ENCODE data around the gene NTNG1.
"Not testable (repeated sequence)": the region's sequence is repeated elsewhere in the genome, so short reads cannot be mapped to it uniquely, and the experiment has no call there.

The NTNG1 gene

GRCh38 chr1:107140703-107141490, at the start of gene NTNG1:
NTNG1 (plus strand) TSS chr1:107141039.
- ATAC-seq = no peak

DNA sequence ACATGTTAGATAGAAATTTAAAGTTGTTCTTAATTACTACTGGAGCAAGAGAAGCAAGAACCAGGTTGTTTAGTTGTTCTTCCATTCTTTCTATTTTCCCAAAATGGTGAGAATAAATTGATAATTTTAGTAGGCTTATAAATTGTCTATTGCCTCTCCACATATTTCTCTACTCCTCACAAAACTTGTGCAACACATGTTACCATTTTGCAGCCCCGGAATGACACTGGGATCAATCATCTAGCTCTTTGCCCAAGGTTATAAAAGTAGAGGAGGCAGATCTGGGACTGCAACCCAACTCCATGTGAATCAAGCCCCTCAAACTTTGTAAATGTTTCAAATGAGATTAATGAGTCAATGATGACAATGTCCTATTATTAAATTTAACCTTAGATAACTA, 49.4 kb upstream of the NTNG1 start:
- no peak for ATAC-seq

- not testable (repeated sequence) for ATAC-seq
These were observed 47.4 kb upstream of the NTNG1 start for GRCh38 chr1:107093395-107093794.

DNA sequence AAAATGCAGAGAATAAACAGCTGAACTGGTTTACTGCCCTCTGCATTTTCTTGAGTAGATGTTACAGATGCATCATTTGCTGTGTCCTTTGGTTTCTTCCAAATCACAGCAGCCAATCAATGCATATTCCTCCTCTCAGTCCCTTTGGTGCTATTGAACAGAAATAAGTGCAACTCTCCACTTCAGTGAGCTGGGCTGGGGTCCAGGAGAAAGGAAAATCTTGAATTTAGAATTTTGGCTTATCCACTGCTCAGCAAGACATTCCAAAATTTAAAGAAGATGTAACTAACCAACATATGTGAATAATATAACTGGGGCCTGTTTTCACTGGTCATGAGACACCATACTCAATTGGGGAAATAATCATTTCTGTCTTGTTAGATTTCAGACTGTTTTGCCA, 45.2 kb upstream of the NTNG1 start:
- no peak for ATAC-seq

DNA sequence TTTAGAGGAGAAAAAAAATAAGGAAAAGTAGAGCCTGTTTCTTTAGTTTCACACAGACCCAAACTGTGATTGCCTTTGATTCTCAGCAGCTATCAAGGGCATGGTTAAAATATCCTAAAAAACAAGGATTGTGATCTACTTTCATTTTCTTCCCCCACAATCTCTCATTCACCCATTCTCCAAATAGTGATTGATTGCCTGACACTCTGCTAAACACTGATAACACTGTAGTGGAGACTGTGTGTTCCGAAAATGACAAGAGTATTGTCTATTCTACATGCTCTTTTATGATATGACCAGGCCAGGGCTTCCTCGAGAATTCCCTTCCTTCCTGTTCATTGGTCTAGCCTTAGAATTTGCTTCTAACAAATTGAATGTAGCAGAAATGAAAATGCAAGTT, 44.1 kb upstream of the NTNG1 start:
- ATAC-seq = no peak

- ATAC-seq = no peak
These were observed 41.9 kb upstream of the NTNG1 start for GRCh38 chr1:107098961-107099360.

DNA sequence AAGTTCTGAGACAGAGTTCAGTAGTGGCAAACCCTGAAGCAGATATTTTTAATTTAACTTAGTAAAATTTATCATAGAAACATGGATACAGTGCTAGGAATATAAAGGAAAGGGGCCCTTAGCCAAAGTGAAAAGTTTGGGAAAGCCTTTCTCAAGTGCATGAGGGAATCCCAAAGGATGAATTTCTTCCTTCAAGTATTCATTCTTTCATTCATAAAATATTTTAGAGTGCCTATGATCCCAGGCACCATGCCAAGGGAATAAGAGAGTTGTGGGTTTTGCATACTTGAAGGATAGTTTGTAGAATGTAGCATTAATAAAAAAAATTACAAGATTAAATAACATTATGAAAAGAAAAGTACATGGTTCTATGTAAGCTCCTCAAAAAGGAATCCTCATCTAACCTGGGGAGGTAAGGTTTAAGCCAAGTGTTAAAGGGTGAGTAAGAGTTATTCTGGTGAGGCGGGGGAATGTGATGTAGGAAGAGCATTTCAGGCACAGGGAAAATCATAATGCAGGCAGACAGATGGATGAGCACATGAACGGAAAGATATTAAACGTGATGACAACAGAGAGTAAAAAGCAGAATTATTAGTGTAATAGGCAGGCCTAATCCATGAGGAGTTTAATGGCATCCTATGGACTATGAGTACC, 40.4 kb upstream of the NTNG1 start:
- no peak for ATAC-seq

- ATAC-seq = no peak
These were observed 34.9 kb upstream of the NTNG1 start for GRCh38 chr1:107105914-107106313.

DNA sequence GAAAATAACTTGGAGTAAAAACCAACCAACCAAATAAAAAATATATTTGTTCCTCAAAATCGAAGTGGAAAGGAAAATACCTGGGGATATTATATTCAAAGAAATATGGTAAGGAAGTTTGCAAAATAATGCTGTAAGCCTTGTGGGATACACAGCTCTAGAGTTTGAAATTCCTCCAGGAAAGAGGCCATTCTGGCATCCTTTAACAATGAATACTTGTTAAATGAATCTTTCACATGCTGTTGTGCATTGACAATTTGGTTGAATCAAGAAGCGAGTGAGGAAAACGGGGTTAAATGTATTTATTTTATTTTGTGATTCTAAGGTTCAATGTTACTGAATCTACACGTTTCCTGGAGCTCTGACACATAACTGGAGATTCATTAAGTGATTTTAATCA, 30.5 kb upstream of the NTNG1 start:
- ATAC-seq = no peak

GRCh38 chr1:107116306-107116790, 24.5 kb upstream of the NTNG1 start:
- ATAC-seq = no peak

GRCh38 chr1:107122225-107122624, 18.6 kb upstream of the NTNG1 start:
- ATAC-seq = no peak

DNA sequence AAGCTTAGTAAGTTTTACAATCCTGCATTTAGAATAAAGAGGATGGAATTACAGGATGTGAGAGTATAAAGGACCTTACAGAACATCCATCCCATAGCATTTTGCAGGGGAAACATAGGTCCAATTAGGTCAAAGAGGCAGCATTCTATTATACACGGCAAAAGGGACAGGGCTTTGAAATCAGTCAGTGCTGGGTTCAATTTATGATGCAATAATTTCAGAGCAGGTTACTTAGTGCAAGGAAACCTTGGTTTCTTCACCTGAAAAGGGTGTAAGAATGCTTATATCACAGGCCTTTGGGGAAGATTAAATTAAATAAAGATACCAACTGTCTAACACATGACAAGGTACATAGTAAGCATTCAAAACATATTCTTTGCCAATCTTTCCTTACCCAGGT, 17.1 kb upstream of the NTNG1 start:
- ATAC-seq = no peak

DNA sequence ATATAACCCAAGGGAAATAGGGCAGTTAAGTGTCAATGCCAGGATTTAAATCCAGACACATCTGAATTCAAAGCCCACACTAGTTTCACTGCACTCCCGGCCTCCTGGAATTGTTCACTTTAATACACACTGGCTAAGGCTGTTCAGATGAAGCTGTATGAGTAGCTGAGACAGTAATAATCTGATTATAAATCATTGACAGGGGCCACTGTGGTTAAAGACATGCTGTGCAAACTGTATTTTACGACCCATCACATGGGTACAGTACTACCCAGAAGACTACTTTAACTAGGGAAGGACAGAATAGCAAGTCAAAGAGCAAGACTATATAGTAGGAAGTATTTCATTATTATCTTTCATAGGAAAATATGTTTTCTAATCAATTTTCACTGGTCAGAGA, 16.1 kb upstream of the NTNG1 start:
- no peak for ATAC-seq

- ATAC-seq = no peak
These were observed 8.6 kb upstream of the NTNG1 start for GRCh38 chr1:107132195-107132594.

DNA sequence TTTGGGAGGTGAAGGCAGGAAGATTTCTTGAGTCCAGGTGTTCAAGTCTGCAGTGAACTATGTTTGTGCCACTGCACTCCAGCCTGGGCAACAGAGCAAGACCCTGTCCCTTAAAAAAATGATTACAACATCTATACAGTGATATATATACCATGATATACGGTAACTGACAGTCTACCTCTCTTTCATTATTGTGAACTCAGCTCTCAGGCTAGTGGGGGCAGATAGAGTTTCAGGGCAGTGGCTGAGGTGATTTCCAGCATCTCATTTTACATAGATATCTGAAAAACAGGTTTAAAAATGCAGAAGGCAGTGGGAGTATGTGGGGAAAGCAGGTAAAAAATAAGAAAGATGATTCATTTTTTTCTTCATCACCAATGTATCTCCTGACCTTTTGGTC, 8.1 kb upstream of the NTNG1 start:
- ATAC-seq = no peak

GRCh38 chr1:107135463-107135862, 5.4 kb upstream of the NTNG1 start:
- no peak for ATAC-seq

DNA sequence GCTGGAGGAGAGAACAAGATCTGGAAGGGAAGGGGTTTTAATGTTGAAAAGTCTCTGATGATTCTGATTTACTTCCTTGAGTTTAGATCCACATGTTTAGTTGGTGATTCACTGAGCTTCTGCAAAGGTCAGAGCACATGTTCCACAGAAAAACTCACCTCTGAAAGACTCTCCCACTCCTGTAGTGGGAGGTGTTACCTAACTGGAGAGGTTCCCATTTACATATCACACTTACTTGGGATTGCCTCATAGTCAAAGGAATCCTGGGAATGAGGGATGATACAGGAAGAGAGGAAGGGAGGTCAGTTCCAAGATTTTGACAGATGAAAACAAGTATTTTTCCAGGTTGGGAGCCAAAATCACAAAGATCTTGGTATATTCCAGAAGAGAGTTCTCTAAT, 2.7 kb upstream of the NTNG1 start:
- ATAC-seq = no peak

DNA sequence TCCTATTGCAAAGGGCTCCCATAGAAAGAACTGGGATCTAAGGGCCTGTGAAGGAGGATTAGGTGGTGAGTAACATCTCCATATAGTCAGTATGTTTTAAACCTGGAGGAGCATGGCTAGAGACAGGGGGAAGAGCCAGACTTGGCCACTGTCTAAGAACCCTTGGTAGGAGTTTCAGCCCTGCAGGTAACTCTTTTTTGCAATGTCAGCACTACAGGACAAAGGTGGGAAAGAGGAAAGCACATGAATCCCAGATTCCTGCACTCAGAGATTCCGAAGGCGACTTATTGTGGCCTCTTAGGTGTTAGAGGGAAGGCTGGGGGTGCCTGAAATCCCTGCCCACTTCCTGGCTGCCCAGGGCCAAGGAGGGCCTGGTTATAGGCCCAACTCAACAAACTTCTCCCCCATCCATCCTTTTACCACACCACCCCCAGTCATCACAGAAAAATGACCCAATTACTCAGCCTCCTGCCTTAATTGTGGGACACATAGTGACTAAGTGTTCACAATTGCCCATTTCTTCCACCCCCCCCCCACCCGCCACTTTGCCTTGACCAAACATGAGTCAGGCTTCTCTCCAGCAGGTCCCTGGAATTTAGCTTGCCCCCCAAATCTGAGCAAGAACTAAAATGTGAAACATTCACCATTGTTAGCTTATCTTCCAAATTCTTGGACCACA, 1.9 kb upstream of the NTNG1 start:
- ATAC-seq = no peak

- ATAC-seq = peak; percentile 52 to 59
These were observed 771 bp upstream of the NTNG1 start for GRCh38 chr1:107139833-107140702.

DNA sequence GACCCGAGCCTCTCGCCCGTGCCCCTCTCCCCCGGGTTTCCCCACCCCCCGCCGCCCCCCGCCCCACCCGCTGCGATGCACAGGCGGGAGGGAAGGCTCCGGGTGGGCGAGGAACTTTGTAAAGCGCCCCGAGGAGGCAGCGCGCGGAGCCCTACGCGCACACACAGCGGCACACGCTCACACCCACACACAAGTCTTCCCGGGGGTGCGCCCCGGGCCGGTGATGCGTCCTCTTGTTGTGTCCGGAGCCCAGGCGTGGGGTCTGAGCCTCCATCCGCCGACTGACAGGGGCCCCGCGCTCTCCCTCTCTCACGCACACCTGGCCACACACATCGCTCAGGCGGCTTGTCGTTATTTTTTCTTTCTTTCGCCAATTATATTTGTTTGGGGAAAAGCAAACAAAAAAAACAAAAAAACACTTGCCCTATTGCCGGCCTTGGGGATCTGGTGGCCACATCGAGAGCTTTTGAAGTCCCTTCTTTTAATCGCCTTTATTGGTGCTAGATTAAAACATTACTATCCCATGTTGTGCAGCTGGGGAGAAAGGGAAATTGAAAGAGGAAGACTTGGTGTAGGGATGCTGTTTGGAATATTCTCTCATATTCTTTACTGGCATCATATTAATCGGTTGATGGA, 770 bp downstream of the NTNG1 start:
- ATAC-seq = no peak

DNA sequence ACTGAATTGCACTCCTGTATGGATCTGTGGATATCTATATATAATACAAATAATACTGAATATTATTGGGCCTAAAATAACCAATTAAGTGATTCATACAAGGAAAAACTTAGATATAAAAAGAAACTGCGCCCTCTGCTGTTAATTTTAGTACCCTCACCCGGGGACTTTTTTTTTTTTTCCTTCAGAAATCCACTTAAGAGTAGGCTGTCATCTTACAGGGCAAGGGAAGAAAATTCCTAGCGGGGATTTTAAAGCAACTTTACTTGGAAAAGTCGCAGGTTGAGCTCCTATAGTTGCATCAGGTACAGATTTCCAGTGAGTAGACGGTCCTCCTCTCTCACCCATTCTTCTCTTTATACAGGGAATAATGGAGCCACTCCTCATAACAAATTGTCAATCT, 1.3 kb downstream of the NTNG1 start:
- ATAC-seq = no peak

DNA sequence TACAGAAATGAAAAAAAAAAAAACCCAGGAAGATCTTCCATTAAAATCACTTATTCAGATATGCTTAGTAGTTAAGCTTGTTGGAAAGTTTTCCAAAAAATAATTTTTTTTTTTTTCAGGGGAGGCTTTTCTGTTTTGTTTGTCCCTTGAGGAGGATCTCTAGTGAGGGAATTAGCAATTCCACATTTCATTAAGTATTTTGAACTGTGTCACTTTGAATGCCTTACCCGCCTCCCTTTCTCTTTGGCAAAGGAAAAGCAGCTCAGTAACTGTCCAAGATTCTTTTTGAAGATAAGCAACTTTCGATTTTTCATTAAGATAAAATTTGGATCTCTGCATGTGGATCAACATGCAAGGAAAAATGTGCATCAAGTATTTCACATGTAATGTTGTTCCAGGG, 1.8 kb downstream of the NTNG1 start:
- ATAC-seq = no peak
